HT1080 (cell line): ENCODE measurements around the gene TPX2. TPM values are rescaled to one million over a fixed set of nuclear protein-coding genes. Genes with fewer than 3 reads are reported as not detected.
A peak's percentile ranks its signal among the peaks of the same experiment; 100 is the strongest.

ENCODE experiments used
- DNase-seq: peaks from one replicate; pipeline ENCODE4 v3.0.0-alpha.2; 2015; ENCODE audit warnings: low read depth
- total RNA-seq: library from RNA; depleted of rRNA; stranded (reverse); fragments of >200 nt; shearing (Covaris generic); gene quantifications from 2 replicates; pipeline ENCODE4 v1.2.3, GENCODE V29; 2014

Gene TPX2
- total RNA-seq, 1 experiment from 2014 or later: 183 TPM

GRCh38 chr20:31760519-31761240 lies 21.6 kb downstream of the TPX2 start:
- DNase-seq: no peak

- no peak for DNase-seq
These were observed 25.7 kb downstream of the TPX2 start for GRCh38 chr20:31764641-31765305.

- DNase-seq: no peak
These were observed 28.7 kb downstream of the TPX2 start for GRCh38 chr20:31767805-31768204.

GRCh38 chr20:31769681-31770080 lies 30.6 kb downstream of the TPX2 start:
- no peak for DNase-seq

GRCh38 chr20:31770243-31770642 lies 31.2 kb downstream of the TPX2 start:
- DNase-seq: no peak

GRCh38 chr20:31774408-31774807 lies 35.3 kb downstream of the TPX2 start:
- no peak for DNase-seq

GRCh38 chr20:31780839-31781238 lies 41.7 kb downstream of the TPX2 start:
- DNase-seq: no peak

- DNase-seq: peak; percentile 23
These were observed 42.9 kb downstream of the TPX2 start for GRCh38 chr20:31781945-31782344.

- no peak for DNase-seq
These were observed 45.4 kb downstream of the TPX2 start for GRCh38 chr20:31784354-31785044.

- DNase-seq: no peak
These were observed 46.0 kb downstream of the TPX2 start for GRCh38 chr20:31785089-31785488.

GRCh38 chr20:31788578-31788977 lies 49.5 kb downstream of the TPX2 start:
- peak; percentile 42 for DNase-seq

GRCh38 chr20:31790401-31790800 lies 51.3 kb downstream of the TPX2 start:
- DNase-seq: no peak

GRCh38 chr20:31797364-31797763 lies 58.3 kb downstream of the TPX2 start:
- no peak for DNase-seq

- no peak for DNase-seq
These were observed 62.4 kb downstream of the TPX2 start for GRCh38 chr20:31801508-31801907.

- DNase-seq: no peak
These were observed 64.6 kb downstream of the TPX2 start for GRCh38 chr20:31803552-31804291.

- DNase-seq: no peak
These were observed 67.7 kb downstream of the TPX2 start for GRCh38 chr20:31806564-31807355.

- DNase-seq: no peak
These were observed 69.4 kb downstream of the TPX2 start for GRCh38 chr20:31808481-31808880.

- no peak for DNase-seq
These were observed 70.6 kb downstream of the TPX2 start for GRCh38 chr20:31809661-31810060.

- no peak for DNase-seq
These were observed 72.1 kb downstream of the TPX2 start for GRCh38 chr20:31811198-31811597.

GRCh38 chr20:31811796-31812728 lies 73.0 kb downstream of the TPX2 start:
- peak; percentile 81 for DNase-seq
